GM10847 (cell line): ENCODE measurements around the gene ECSIT.

Source experiments
- POLR2A ChIP-seq: IDR thresholded peaks from 2 replicates; pipeline ENCODE4 v1.6.1; 2011; ENCODE audit not compliant: insufficient read length; ENCODE audit errors: extremely low read depth

Gene ECSIT

GRCh38 chr19:11485245-11485837 is 43.6 kb downstream of the ECSIT start:
- no peak for TF ChIP-seq POLR2A

DNA sequence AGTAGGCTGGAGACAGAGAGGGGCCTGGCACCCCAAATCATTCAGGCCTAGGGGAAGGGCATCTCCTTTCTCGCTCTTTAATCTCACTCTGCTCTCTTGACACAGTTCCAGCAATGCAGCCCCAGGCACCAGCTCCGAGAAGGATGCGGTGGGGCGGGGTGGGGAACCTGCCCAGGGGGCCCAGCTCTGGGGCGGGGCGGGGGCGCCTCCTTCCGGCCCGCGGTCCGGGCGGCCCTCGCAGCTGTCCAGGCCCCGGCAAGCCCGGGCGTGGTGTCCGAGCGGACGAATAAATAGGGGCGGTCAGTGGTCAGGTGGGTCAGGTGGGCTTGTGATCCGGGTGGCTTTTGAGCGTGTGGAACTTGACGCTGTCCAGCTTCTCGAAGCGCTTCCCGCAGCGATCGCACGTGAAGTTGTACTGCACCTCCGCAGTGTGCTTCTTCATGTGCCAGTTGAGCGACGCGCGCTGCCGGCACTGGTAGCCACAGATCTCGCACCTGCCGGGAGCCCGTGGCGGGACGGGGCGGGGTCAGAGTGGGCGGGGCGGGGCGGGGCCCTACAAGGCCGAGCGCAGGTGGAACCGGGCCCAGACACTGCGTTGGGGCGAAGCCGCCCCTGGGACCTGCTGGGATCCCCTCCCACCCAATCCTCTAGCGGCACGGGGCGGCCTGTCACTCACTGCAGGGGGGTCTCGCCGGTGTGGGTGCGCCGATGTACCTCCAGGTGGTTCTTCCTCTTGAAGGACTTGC is 45.4 kb downstream of the ECSIT start:
- TF ChIP-seq POLR2A, result no peak

GRCh38 chr19:11482384-11483050 is 46.4 kb downstream of the ECSIT start:
- no peak for TF ChIP-seq POLR2A

DNA sequence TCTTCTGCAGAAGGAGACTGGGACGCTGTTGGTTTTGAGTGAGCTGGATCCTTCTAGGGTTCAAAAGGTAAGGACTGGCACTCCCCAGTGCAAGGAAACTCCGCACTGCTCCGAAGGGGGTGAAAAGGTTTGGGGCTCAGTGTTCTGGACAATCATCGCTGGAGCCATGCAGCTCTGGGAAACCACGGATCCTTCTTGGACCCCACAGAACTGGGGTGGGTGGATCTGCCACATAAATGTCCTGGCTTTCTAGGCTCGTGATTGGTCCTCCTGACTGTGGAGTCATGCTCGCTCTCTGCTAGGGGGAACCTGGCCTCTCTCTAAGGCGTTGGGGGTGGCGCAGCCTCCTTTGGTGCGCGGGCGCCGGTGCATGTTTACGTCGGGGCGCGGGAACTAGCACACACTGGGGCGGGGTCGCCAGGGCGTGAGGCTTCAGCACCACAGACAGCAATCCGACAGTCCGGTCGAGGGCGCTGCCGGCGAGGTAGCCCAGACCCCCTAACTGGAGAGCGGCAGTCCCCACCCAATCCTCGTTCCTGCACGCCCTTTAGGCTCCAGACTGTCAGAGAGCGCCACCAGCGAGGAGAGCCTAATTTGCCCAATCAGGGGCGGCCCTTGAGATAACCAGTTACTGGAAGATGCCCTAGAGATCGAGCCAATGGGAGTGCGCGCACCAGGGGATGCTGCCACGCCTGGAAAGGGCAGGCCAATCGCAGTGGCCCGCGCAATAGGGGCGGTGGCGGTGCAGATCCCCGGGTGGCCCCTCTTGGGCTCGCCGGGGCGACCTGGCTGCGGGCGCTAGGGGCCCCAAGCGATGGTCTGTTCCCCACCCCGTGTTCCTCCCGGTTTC is 47.2 kb downstream of the ECSIT start:
- no peak for TF ChIP-seq POLR2A

DNA sequence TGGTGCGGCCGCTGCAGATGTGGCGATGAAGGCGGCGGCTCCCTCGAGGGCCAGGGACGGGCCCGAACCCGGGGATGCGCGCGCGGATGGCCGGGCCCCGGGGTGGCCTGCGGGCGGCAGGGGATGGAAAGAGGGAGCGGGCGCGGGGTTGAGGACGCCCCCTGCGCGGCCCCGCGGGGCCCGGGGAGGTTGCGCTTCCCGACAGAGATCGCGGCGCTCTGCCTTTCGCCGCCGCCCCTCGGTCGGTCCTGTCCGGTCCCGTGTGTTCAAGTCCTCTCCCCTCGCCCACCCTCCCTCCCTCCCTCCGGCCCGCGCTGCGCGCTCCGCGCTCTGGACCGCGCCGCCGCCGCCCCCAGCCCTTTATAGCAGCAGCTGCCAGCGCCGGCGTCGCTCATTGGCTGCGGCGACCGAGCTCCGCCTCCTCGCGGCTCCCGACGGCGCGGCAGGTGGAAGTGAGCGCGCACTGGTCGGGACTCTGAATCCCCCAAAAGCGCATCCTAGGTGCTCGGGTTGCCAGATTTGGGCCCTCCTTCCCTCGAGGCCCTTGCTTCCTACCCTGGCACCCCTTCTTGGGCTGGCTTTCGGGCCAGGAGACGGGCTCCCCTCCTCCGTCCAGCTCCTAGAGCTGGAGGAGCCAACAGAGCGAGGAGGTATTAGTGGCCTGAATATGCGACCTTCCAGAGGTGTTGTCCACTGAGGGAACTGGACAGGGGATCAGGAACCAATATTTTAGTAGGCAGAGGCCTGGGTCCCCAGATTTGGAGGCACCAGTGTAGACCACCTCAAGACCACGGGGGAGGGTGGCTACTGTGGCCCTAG is 48.0 kb downstream of the ECSIT start, which contains the start of gene ELAVL3:
Gene ELAVL3 (minus strand): TSS at position 332 of the 819 bp plus-strand sequence. CDS start 438 bp downstream, outside the sequence.
- TF ChIP-seq POLR2A, result no peak

GRCh38 chr19:11479898-11480714 is 48.8 kb downstream of the ECSIT start:
- TF ChIP-seq POLR2A, result no peak

DNA sequence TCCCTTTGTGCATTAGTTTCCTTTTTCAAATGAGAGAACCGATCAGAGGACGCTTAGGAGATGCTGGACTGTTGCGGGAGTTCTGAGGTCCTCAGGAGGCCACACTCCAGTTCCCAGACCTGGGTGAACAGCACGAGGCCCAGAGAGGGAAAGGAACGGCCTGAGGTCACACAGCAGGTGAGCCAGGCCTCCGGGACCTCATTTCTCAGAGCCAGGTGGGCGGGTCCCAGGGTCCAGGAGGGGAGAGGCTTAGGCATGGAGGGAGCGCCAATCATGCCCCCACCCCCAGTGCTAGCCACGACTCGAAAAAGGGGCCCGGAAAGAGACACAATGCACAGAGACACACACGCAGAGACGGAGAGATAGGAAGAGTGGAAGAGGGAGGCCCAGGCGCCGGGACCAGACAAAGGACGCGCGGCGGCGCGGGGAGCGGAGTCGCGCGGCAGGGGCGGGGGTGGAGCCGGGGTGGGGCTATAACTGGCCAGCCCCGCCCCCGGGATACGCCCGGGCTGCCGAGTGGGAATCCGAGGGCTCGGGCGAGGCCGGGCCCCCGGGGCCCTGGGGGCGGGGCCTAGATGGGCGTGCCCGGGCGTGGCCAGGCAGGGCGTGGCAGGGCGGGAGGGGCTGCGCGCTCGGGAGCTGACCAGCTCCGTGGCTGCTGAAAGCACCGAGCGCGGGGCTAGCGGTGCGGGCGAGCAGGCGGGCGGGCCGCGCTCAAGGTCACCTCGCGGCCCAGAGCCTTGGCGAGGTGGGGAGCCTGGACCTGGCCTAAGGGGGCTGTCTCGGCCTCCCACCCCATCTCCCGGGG is 49.6 kb downstream of the ECSIT start:
- no peak for TF ChIP-seq POLR2A

DNA sequence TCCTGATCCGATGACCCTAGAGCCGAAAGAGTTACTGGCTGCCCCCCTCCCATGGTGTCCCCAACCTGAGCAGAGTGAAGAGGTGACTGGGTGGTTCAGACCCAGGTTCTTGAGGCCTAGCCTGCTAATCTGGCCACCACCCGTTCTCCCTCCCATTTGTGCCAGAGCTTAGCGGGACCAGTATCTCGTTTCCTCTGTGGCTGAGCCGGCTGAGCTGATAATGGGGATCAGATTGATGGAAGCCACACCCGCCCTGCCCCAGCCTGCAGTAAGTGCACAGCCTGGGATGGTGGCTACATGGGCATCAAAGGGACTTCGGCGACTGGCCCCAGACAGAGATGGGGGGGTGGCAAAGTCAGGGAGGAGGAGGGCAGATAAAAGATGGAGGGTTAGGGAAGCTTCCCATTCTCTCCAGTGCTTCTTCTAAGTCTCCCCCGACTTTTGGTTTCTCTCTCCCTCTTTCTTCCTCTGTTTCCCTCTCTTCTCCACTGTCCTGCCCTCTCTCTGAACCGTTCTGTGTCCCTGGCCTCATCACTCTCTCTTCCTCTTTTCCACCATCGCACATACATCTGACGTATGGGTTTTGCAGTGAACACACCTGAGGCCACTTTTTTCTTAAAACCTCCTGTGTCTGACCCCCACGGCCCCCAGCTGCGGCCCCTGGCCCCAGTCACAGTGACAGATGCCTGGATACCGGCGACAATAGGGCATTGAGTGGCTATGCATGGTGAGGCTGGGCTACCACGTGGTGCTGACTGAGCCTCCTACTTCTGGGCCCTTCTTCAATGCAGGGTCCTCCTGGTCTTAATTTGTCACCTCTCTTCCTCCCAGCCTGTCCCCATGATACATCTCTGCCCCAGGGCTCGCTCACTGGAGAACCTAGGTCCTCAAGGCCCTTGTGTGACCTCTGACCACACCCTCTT is 50.5 kb downstream of the ECSIT start:
- no peak for TF ChIP-seq POLR2A

DNA sequence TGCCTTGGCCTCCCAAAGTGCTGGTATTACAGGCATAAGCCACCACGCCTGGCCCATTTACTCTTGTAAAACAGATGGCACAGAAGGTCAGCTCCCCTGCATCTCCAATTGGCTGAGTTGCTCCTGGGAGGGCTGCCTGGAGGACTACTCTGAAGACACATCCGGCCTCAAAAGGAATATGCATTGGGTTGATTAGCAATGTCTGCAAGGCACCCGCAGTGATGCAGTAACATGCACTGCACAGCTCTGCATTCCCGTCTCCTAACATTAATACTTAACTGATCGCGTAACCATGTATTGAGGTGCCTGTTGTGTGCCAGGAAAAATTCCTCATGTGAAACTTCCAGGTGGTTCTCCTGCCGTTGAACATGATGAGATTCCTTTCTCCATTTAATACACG is 53.1 kb downstream of the ECSIT start:
- TF ChIP-seq POLR2A, result no peak

GRCh38 chr19:11473725-11474124 is 55.2 kb downstream of the ECSIT start:
- no peak for TF ChIP-seq POLR2A

GRCh38 chr19:11465600-11465999 is 63.3 kb downstream of the ECSIT start:
- TF ChIP-seq POLR2A, result no peak
